Measurements from ENCODE around the gene CDCA7. TPM values are rescaled to one million over a fixed set of nuclear protein-coding genes. Genes with fewer than 3 reads are reported as not detected.

The CDCA7 gene
- total RNA-seq, 6 experiments from 2014 or later = 5.9 to 9.1 (median 7.6) TPM

- no peak for DNase-seq
- Mint-ChIP-seq H3K27me3 (ENCODE audit: insufficient read depth) (peaks cover 9% of the 10 kb centered on the region), H3K27ac (no peak overlapping the region), H3K36me3 (ENCODE audit: low read depth) (no peaks in the 10 kb centered on the region), H3K4me1 (ENCODE audit: low read depth) (no peaks in the 10 kb centered on the region), H3K9me3 (no peaks in the 10 kb centered on the region), H3K4me3 (no peak overlapping the region)
- TF ChIP-seq, protein P1, sequence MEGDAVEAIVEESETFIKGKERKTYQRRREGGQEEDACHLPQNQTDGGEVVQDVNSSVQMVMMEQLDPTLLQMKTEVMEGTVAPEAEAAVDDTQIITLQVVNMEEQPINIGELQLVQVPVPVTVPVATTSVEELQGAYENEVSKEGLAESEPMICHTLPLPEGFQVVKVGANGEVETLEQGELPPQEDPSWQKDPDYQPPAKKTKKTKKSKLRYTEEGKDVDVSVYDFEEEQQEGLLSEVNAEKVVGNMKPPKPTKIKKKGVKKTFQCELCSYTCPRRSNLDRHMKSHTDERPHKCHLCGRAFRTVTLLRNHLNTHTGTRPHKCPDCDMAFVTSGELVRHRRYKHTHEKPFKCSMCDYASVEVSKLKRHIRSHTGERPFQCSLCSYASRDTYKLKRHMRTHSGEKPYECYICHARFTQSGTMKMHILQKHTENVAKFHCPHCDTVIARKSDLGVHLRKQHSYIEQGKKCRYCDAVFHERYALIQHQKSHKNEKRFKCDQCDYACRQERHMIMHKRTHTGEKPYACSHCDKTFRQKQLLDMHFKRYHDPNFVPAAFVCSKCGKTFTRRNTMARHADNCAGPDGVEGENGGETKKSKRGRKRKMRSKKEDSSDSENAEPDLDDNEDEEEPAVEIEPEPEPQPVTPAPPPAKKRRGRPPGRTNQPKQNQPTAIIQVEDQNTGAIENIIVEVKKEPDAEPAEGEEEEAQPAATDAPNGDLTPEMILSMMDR (IDR thresholded peaks at IDR 0.05) = no peak
Observed at GRCh38 chr2:173390036-173390435, 35.4 kb downstream of the CDCA7 start.

- TF ChIP-seq, protein P1 (IDR thresholded peaks at IDR 0.05) = no peak
- Mint-ChIP-seq H3K27ac (no peak overlapping the region), H3K4me1 (ENCODE audit: low read depth) (no peaks in the 10 kb centered on the region), H3K36me3 (ENCODE audit: low read depth) (no peaks in the 10 kb centered on the region), H3K27me3 (ENCODE audit: insufficient read depth) (peaks cover 14% of the 10 kb centered on the region), H3K9me3 (no peaks in the 10 kb centered on the region), H3K4me3 (no peak overlapping the region)
- no peak for DNase-seq
Observed at GRCh38 chr2:173392731-173393130, 38.1 kb downstream of the CDCA7 start.

DNA sequence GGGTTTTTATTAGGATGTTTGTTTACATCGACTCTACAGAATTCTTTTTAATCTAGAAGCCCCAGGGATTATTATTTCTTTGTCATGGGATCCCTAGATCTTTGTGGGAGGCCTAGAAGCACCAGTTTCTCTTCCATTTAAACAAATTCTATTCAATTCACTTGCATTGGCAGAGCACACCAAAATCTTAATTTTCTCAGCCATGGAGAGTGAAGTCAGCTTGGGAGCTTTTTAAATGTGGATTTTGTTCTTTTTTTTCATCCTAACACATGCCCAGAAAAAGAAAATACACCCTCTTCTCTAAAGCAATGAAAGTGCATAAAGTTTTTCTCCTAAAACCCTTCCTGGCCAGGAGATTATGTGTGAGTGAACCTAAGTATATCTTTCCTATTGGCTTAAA lies 38.5 kb downstream of the CDCA7 start:
- no peak for DNase-seq
- TF ChIP-seq, protein P1 (IDR thresholded peaks at IDR 0.05) = no peak
- no peak overlapping the region for H3K4me3 Mint-ChIP-seq
- H3K36me3 Mint-ChIP-seq (ENCODE audit: low read depth) = no peaks in the 10 kb centered on the region
- no peak overlapping the region for H3K27ac Mint-ChIP-seq
- peaks cover 13% of the 10 kb centered on the region for H3K27me3 Mint-ChIP-seq (ENCODE audit: insufficient read depth)
- no peaks in the 10 kb centered on the region for H3K4me1 Mint-ChIP-seq (ENCODE audit: low read depth)
- no peaks in the 10 kb centered on the region for H3K9me3 Mint-ChIP-seq

DNA sequence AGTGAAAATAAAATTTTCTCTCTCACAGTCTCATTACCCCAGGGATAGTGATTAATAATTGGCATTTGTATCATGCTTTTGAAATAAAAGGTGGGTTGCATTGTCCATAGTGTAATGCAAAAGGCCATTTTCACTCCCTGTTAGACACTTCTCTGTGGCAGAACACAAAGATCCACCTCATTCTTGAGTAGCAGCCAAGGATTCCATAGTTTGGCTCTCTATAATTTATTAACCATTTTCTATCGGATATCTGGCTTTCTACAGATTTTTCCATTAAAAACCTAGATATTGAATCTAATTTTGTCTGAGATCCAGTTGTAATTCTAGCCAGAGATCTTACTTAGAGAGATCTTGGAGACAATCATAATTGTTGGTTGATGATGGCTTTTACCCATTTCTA lies 39.0 kb downstream of the CDCA7 start:
- no peak for DNase-seq
- H3K27ac Mint-ChIP-seq = no peak overlapping the region
- TF ChIP-seq, protein P1 (IDR thresholded peaks at IDR 0.05) = no peak
- H3K9me3 Mint-ChIP-seq = no peaks in the 10 kb centered on the region
- no peaks in the 10 kb centered on the region for H3K4me1 Mint-ChIP-seq (ENCODE audit: low read depth)
- H3K36me3 Mint-ChIP-seq (ENCODE audit: low read depth) = no peaks in the 10 kb centered on the region
- no peak overlapping the region for H3K4me3 Mint-ChIP-seq
- H3K27me3 Mint-ChIP-seq (ENCODE audit: insufficient read depth) = peaks cover 13% of the 10 kb centered on the region

DNA sequence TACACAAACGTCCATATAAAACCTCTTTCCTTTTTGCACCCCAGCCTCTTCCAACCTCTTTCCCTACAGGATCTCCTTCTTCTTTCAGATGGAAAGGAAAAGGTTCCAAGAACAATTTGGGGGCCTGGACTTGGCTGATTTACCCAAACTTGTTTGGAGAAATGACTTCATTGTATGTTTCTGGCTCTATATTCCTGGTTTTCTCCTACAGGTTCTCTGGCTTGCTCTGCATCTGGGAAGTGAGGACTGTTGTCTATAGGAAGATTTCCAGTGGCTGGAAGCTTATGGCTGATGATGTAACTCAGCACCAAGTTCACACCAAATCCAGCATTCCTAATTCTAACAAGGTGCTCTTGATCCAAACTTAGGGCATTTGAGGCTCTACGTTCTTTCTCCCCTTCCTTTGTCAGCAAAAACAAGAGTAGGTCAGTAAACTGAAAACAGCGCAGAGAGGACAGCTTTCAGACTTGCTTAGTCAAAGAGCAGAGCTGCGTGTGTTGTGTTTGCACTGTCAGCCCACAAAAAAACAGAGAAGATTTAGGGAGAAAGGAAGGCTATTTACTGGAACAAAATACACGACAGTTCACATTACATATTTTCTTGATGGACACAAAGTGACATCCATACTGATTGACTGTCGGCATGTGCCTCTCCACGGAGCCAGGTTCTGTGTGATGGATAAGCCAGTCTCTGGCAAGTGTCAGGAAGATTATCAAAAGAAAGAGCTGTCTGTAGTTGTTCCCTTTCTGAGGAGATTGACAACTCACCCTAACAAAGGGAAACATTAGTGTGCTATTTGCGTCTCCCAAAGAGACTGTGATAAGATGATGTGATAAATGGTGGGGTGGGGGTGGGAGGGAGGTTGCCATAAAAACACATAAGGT lies 39.7 kb downstream of the CDCA7 start:
- H3K9me3 Mint-ChIP-seq = no peaks in the 10 kb centered on the region
- no peak overlapping the region for H3K27ac Mint-ChIP-seq
- H3K27me3 Mint-ChIP-seq (ENCODE audit: insufficient read depth) = peaks cover 15% of the 10 kb centered on the region
- no peak for DNase-seq
- H3K36me3 Mint-ChIP-seq (ENCODE audit: low read depth) = no peaks in the 10 kb centered on the region
- TF ChIP-seq, protein P1 (IDR thresholded peaks at IDR 0.05) = no peak
- no peak overlapping the region for H3K4me3 Mint-ChIP-seq
- H3K4me1 Mint-ChIP-seq (ENCODE audit: low read depth) = no peaks in the 10 kb centered on the region
